HFF-Myc (cell line): ENCODE data around the gene OGDHL.
"Not testable (repeated sequence)": the region's sequence is repeated elsewhere in the genome, so short reads cannot be mapped to it uniquely, and the experiment has no call there.

ENCODE experiments used
- DNase-seq: peaks from one replicate; pipeline ENCODE4 v3.0.0-alpha.2; 2011; ENCODE audit warnings: low read depth; ENCODE audit errors: extremely low read depth
- H3K4me3 ChIP-seq: replicated peaks from 2 replicates; pipeline ENCODE4 v1.5.1; 2011; ENCODE audit warnings: low read depth, mild to moderate bottlenecking, control low read depth, low read length
- CTCF ChIP-seq: IDR thresholded peaks from 2 replicates; pipeline ENCODE4 v1.5.1; 2012; ENCODE audit warnings: mild to moderate bottlenecking, low read depth, low read length, control low read depth; ENCODE audit errors: missing control alignments

OGDHL gene

GRCh38 chr10:49781247-49781646 is 19.1 kb upstream of the OGDHL start:
- no peak for DNase-seq
- no peak for TF ChIP-seq CTCF
- no peak overlapping the region for H3K4me3 ChIP-seq

GRCh38 chr10:49778197-49778596 is 16.1 kb upstream of the OGDHL start:
- DNase-seq = no peak
- no peak overlapping the region for H3K4me3 ChIP-seq
- no peak for TF ChIP-seq CTCF

GRCh38 chr10:49776851-49777250 is 14.7 kb upstream of the OGDHL start:
- H3K4me3 ChIP-seq = no peak overlapping the region
- DNase-seq = no peak
- no peak for TF ChIP-seq CTCF

GRCh38 chr10:49775014-49775413 is 12.9 kb upstream of the OGDHL start:
- no peak overlapping the region for H3K4me3 ChIP-seq
- DNase-seq = no peak
- TF ChIP-seq CTCF = no peak

- DNase-seq, H3K4me3 ChIP-seq: not testable (repeated sequence)
Observed at GRCh38 chr10:49772944-49773343, 10.8 kb upstream of the OGDHL start.

GRCh38 chr10:49771046-49771445 is 8.9 kb upstream of the OGDHL start:
- not testable (repeated sequence) for H3K4me3 ChIP-seq, DNase-seq

- no peak for TF ChIP-seq CTCF
- DNase-seq = no peak
- H3K4me3 ChIP-seq = no peak overlapping the region
Observed at GRCh38 chr10:49769692-49770091, 7.6 kb upstream of the OGDHL start.

- no peak for TF ChIP-seq CTCF
- no peak for DNase-seq
- H3K4me3 ChIP-seq = no peak overlapping the region
Observed at GRCh38 chr10:49768731-49769130, 6.6 kb upstream of the OGDHL start.
